Activated CD4-positive, alpha-beta T cell treated with anti-CD3 and anti-CD28 coated beads, Interleukin-2, Interleukin-4, amounts not matched to agents 100 ng/mL and 50 ng/mL, durations not matched to agents 16 hours and 8 hours (primary cell): Measurements from ENCODE around the gene ARHGAP15.

ENCODE experiments used
- DNase-seq: peaks from one replicate; pipeline ENCODE4 v3.0.0-alpha.2; 2020; ENCODE audit warnings: low spot score

ARHGAP15 gene

GRCh38 chr2:143582046-143582747, 453.0 kb downstream of the ARHGAP15 start:
- DNase-seq, result no peak

GRCh38 chr2:143584936-143585335, 455.7 kb downstream of the ARHGAP15 start:
- DNase-seq, result no peak

- DNase-seq, result no peak
Observed at GRCh38 chr2:143586119-143586518, 456.9 kb downstream of the ARHGAP15 start.

GRCh38 chr2:143588746-143589145, 459.5 kb downstream of the ARHGAP15 start:
- no peak for DNase-seq

- DNase-seq, result no peak
Observed at GRCh38 chr2:143594161-143594560, 464.9 kb downstream of the ARHGAP15 start.

- no peak for DNase-seq
Observed at GRCh38 chr2:143594745-143595144, 465.5 kb downstream of the ARHGAP15 start.

GRCh38 chr2:143600116-143600515, 470.9 kb downstream of the ARHGAP15 start:
- no peak for DNase-seq

GRCh38 chr2:143601828-143602227, 472.6 kb downstream of the ARHGAP15 start:
- no peak for DNase-seq

- no peak for DNase-seq
Observed at GRCh38 chr2:143603035-143603655, 473.9 kb downstream of the ARHGAP15 start.

- no peak for DNase-seq
Observed at GRCh38 chr2:143603846-143604565, 474.8 kb downstream of the ARHGAP15 start.

- no peak for DNase-seq
Observed at GRCh38 chr2:143604566-143604959, 475.3 kb downstream of the ARHGAP15 start.

GRCh38 chr2:143607231-143608062, 478.2 kb downstream of the ARHGAP15 start:
- DNase-seq, result no peak

- DNase-seq, result no peak
Observed at GRCh38 chr2:143608063-143608423, 478.8 kb downstream of the ARHGAP15 start.

- no peak for DNase-seq
Observed at GRCh38 chr2:143608758-143609157, 479.5 kb downstream of the ARHGAP15 start.

- no peak for DNase-seq
Observed at GRCh38 chr2:143611336-143611735, 482.1 kb downstream of the ARHGAP15 start.

- DNase-seq, result no peak
Observed at GRCh38 chr2:143615562-143615961, 486.3 kb downstream of the ARHGAP15 start.

GRCh38 chr2:143616452-143616851, 487.2 kb downstream of the ARHGAP15 start:
- DNase-seq, result no peak

- DNase-seq, result no peak
Observed at GRCh38 chr2:143617803-143618415, 488.7 kb downstream of the ARHGAP15 start.

- no peak for DNase-seq
Observed at GRCh38 chr2:143622106-143622505, 492.9 kb downstream of the ARHGAP15 start.

- no peak for DNase-seq
Observed at GRCh38 chr2:143623231-143623908, 494.2 kb downstream of the ARHGAP15 start.

GRCh38 chr2:143623909-143624260, 494.7 kb downstream of the ARHGAP15 start:
- DNase-seq, result no peak
